Measurements from ENCODE around the gene ATN1.

Gene ATN1

DNA sequence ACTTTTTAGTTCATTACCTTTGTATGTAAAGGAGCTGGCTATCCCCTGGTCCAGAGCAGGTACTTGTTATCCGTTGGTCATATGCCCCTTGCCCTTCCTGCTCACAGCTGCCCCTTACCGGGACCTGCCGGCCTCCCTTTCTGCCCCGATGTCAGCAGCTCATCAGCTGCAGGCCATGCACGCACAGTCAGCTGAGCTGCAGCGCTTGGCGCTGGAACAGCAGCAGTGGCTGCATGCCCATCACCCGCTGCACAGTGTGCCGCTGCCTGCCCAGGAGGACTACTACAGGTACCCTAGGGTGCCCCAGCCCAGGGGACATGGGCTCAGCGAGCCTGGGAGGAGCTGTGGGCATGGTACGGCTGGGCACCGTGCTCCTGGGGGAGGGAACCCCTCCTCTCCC, 13.5 kb downstream of the ATN1 start:
- in situ Hi-C loops (cut with MboI; ENCODE audit: low pct_unique_long_range_greater_than_20kb, low sequenced_read_pairs) = no loop called here
- no peak for DNase-seq

DNA sequence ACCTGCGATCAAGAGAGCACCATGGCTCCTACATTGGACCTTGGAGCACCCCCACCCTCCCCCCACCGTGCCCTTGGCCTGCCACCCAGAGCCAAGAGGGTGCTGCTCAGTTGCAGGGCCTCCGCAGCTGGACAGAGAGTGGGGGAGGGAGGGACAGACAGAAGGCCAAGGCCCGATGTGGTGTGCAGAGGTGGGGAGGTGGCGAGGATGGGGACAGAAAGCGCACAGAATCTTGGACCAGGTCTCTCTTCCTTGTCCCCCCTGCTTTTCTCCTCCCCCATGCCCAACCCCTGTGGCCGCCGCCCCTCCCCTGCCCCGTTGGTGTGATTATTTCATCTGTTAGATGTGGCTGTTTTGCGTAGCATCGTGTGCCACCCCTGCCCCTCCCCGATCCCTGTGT, 14.0 kb downstream of the ATN1 start:
- no peak for DNase-seq
- in situ Hi-C loops (cut with MboI; ENCODE audit: low pct_unique_long_range_greater_than_20kb, low sequenced_read_pairs) = no loop called here

GRCh38 chr12:6942331-6942665, 14.5 kb downstream of the ATN1 start:
- DNase-seq = no peak
- in situ Hi-C loops (cut with MboI; ENCODE audit: low pct_unique_long_range_greater_than_20kb, low sequenced_read_pairs) = no loop called here

- in situ Hi-C loops (cut with MboI; ENCODE audit: low pct_unique_long_range_greater_than_20kb, low sequenced_read_pairs) = no loop called here
- no peak for DNase-seq
Observed at GRCh38 chr12:6943389-6943721, 15.6 kb downstream of the ATN1 start.

GRCh38 chr12:6943722-6944380, 16.1 kb downstream of the ATN1 start, which contains the start of the genes C12orf57 and RNU7-1:
Gene C12orf57 (plus strand): TSS chr12:6944022. CDS start chr12:6944122, 100 bp downstream.
Gene RNU7-1 (plus strand): TSS chr12:6943816.
- in situ Hi-C loops (cut with MboI; ENCODE audit: low pct_unique_long_range_greater_than_20kb, low sequenced_read_pairs) = no loop called here
- DNase-seq = peak; percentile 96

DNA sequence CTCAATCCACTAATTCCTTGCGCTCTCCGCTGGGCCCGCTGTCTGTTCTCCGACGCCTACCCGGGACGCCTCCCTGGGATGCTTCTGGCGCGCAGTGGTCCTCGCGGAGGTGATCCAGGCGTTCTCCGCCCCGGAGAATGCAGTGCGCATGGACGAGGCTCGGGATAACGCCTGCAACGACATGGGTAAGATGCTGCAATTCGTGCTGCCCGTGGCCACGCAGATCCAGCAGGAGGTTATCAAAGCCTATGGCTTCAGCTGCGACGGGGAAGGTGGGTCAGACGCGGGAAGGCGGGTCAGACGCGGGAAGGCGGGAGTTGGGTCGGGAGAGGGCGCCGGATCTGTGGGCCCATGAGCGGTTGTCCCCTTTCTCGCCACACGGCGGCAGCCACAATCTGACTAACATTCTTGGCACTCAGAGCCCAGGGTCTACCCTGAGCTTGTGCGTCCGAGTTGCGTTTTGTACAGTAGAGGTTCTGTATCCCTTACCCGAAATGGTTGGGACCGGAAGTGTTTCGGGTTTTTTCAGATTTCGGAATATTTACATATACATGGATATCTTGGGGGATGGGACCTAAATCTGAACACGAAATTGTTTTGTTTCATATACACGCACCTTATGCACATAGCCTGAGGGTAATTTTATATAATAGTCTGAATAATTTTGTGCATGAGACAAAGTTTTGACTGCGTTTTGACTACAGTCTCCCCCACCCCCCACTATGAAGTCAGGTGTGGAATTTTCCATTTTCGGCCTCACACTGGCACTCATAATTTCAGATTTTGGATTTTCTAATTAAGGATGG, 16.8 kb downstream of the ATN1 start:
- peak; percentile 94 for DNase-seq
- in situ Hi-C loops (cut with MboI; ENCODE audit: low pct_unique_long_range_greater_than_20kb, low sequenced_read_pairs) = no loop called here

- DNase-seq = no peak
- in situ Hi-C loops (cut with MboI; ENCODE audit: low pct_unique_long_range_greater_than_20kb, low sequenced_read_pairs) = no loop called here
Observed at GRCh38 chr12:6945613-6946012, 17.9 kb downstream of the ATN1 start.

- in situ Hi-C loops (cut with MboI; ENCODE audit: low pct_unique_long_range_greater_than_20kb, low sequenced_read_pairs) = no loop called here
- peak; percentile 80 for DNase-seq
Observed at GRCh38 chr12:6946033-6946919, 18.5 kb downstream of the ATN1 start.

- DNase-seq = no peak
- in situ Hi-C loops (cut with MboI; ENCODE audit: low pct_unique_long_range_greater_than_20kb, low sequenced_read_pairs) = no loop called here
Observed at GRCh38 chr12:6946920-6947374, 19.2 kb downstream of the ATN1 start.

GRCh38 chr12:6947615-6948014, 19.9 kb downstream of the ATN1 start:
- in situ Hi-C loops (cut with MboI; ENCODE audit: low pct_unique_long_range_greater_than_20kb, low sequenced_read_pairs) = no loop called here
- no peak for DNase-seq

GRCh38 chr12:6948873-6949594, 21.3 kb downstream of the ATN1 start:
- in situ Hi-C loops (cut with MboI; ENCODE audit: low pct_unique_long_range_greater_than_20kb, low sequenced_read_pairs) = no loop called here
- DNase-seq = no peak

DNA sequence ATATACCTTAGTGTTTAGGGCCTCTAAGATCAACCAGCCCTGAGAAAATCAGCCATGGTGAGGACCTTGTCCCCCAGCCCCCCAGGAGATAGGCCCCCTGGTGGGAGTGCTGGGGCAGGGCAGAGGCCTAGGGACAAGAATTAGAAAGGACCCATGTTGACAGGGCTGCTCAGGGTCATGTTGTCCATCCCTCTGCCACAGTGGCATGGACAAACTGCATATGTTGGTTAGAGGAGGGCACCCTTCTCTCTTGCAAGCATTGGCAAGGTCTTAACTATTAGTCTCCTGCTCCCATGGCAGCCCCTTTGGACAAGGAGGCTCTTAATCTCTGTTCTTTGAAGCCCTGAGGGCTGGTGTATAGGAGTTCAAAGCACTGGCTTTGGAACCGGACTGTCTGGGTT, 22.6 kb downstream of the ATN1 start:
- in situ Hi-C loops (cut with MboI; ENCODE audit: low pct_unique_long_range_greater_than_20kb, low sequenced_read_pairs) = no loop called here
- no peak for DNase-seq

GRCh38 chr12:6950811-6951540, 23.2 kb downstream of the ATN1 start, which contains the start of gene PTPN6:
Gene PTPN6 (plus strand): TSS chr12:6951356. CDS start chr12:6951513, 157 bp downstream.
- DNase-seq = peak; percentile 84
- in situ Hi-C loops (cut with MboI; ENCODE audit: low pct_unique_long_range_greater_than_20kb, low sequenced_read_pairs) = no loop called here

GRCh38 chr12:6951551-6952120, 23.9 kb downstream of the ATN1 start:
- in situ Hi-C loops (cut with MboI; ENCODE audit: low pct_unique_long_range_greater_than_20kb, low sequenced_read_pairs) = no loop called here
- no peak for DNase-seq

DNA sequence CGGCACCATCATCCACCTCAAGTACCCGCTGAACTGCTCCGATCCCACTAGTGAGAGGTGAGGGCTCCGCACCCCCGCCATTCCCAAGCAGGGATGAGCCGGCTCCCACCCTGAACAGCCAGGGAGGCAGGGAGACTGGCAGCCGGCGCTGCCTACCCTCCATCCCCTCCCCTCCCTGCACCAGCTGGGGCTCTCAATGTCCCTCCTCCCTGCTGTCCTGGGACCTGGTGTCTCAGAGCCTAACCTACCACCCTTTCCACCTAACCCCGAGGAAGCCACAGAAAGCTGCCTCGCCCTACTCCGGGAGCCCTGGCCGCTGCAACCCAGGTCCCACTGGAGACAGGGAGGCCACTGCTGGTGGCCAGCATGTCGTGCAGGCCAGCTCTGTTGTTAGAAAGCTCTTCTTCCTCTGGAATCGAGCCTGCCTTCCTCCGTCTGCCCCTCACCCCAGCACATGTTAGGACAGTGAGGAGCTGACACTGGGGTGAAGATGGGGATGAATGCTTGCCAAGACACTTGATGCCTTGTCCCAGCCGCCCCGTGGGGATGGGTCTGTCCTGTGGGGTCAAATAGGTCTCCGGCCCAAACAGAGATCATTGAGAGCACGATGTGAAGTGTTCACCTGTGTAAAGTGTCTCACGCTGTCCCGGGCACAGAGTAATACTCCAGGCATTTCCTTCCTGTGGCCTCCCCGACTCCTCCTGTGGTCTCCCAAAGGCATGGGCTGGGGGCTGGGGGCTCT, 24.5 kb downstream of the ATN1 start:
- no peak for DNase-seq
- in situ Hi-C loops (cut with MboI; ENCODE audit: low pct_unique_long_range_greater_than_20kb, low sequenced_read_pairs) = no loop called here

DNA sequence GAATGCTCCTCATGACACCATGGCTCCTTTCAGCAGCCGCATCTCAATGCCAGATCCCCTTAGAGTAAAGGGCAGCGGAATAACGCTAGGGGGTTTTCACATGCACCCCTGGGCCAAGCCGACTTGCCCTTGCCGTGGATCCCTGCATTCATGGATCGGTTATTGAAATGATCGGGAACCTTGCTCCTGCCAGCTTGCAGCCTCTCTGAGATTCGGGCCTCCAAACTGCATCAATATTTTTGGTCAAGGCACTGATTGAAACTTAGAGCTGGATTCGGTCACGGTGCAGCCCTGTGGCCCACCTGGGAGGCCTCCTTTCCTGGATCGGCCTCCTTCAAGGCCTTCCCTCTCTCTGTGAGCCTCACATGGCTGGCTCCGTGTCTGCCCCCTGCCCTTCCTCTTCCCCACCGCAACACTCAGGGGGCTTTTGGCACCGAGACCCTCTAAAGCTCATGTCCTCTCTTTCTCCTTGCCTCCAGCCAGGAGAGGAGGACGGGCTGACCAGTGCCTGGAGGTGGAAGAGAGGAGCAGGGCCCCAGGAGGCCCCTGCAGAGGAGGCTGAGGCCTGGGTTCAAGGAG, 25.2 kb downstream of the ATN1 start:
- no peak for DNase-seq
- in situ Hi-C loops (cut with MboI; ENCODE audit: low pct_unique_long_range_greater_than_20kb, low sequenced_read_pairs) = no loop called here
